SK-N-MC (cell line): ENCODE measurements around the gene GDF7.

Experiments used
- EZH2 ChIP-seq: fragments of 200-600 bp; sonication (generic); IDR thresholded peaks from one replicate; pipeline ENCODE4 v1.6.1; 2017; ENCODE audit warnings: antibody characterized with exemption
- FOXP2 ChIP-seq: optimal IDR thresholded peaks from 2 replicates; pipeline ENCODE3; 2011; ENCODE audit warnings: mild to moderate bottlenecking, moderate library complexity; ENCODE audit not compliant: insufficient read depth; ENCODE audit errors: extremely low read length, control extremely low read depth
- POLR2AphosphoS5 ChIP-seq: IDR thresholded peaks from 2 replicates; pipeline ENCODE4 v1.6.1; 2012; ENCODE audit warnings: mild to moderate bottlenecking, low read depth, low read length, borderline replicate concordance

DNA sequence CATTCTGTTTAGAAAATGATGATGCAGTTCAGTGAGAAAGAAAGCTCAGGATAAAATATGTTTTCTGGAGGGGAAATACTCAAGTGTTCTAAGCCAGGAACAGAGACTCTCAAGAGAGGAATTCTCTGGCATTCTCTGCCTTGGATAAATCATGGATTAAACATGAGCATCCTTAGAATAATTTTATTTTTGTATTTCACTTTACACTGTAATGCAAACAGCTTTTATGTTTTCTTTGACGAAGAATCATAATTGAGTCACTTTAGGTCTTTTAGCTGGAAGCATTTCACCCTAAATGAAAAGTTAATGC is 11.1 kb downstream of the GDF7 start:
- TF ChIP-seq POLR2AphosphoS5, result no peak
- TF ChIP-seq EZH2, result no peak
- TF ChIP-seq FOXP2, result no peak
